ENCODE results near the gene FGD4. TPM values are rescaled to one million over a fixed set of nuclear protein-coding genes. Genes with fewer than 3 reads are reported as not detected.
A peak's percentile ranks its signal among the peaks of the same experiment; 100 is the strongest.

The FGD4 gene
- total RNA-seq, 1 experiment from 2014 or later: 39.7 TPM

DNA sequence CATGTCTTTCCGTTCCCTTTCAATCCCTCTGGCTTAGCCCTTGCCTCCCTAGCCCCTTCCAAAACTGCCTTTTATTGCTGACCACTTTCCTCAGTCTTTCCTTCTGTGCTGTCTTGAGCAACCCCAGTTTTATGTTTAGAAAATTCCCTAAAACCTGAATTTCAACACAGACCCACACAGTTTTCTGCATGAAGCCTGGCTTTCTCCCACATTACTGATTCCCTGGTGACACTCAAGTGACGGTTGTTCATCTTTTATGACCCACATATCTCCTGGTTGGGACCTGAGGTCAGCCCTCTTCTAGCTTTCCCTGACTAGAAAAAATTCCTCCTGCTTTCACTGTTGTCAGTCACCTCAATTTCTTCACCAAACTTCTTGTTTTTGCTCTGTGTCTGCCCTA lies 21.0 kb downstream of the FGD4 start:
- H3K27ac Mint-ChIP-seq: peak overlapping the region; percentile 79
- no peaks in the 10 kb centered on the region for H3K27me3 Mint-ChIP-seq (ENCODE audit: low read depth)
- H3K36me3 Mint-ChIP-seq: peaks cover 32% of the 10 kb centered on the region
- DNase-seq (ENCODE audit: low spot score): no peak
- peaks cover 18% of the 10 kb centered on the region for H3K9me3 Mint-ChIP-seq
- POLR2A ChIA-PET: interaction anchor here (0.5 kb wide), 1 partner anchor 45 kb away, joined by 6 read pairs; no protein-coding TSS in a partner anchor
- no peak for ATAC-seq
- no peak overlapping the region for H3K4me3 Mint-ChIP-seq
- CTCF ChIA-PET: interaction anchor here (0.5 kb wide), 1 partner anchor 12 kb away, joined by 3 read pairs; no protein-coding TSS in a partner anchor
- H3K4me1 Mint-ChIP-seq: peaks cover 57% of the 10 kb centered on the region
- TF ChIP-seq, protein P1, sequence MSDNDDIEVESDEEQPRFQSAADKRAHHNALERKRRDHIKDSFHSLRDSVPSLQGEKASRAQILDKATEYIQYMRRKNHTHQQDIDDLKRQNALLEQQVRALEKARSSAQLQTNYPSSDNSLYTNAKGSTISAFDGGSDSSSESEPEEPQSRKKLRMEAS (CRISPR knock-in tag; IDR thresholded peaks at IDR 0.05): no peak
- TF ChIP-seq GABPB1 (CRISPR knock-in tag; IDR thresholded peaks at IDR 0.05): no peak
- no peak for TF ChIP-seq ZNF121 (CRISPR knock-in tag; IDR thresholded peaks at IDR 0.05)
- TF ChIP-seq ETV6 (CRISPR knock-in tag; IDR thresholded peaks at IDR 0.05): no peak
- TF ChIP-seq, protein P2, sequence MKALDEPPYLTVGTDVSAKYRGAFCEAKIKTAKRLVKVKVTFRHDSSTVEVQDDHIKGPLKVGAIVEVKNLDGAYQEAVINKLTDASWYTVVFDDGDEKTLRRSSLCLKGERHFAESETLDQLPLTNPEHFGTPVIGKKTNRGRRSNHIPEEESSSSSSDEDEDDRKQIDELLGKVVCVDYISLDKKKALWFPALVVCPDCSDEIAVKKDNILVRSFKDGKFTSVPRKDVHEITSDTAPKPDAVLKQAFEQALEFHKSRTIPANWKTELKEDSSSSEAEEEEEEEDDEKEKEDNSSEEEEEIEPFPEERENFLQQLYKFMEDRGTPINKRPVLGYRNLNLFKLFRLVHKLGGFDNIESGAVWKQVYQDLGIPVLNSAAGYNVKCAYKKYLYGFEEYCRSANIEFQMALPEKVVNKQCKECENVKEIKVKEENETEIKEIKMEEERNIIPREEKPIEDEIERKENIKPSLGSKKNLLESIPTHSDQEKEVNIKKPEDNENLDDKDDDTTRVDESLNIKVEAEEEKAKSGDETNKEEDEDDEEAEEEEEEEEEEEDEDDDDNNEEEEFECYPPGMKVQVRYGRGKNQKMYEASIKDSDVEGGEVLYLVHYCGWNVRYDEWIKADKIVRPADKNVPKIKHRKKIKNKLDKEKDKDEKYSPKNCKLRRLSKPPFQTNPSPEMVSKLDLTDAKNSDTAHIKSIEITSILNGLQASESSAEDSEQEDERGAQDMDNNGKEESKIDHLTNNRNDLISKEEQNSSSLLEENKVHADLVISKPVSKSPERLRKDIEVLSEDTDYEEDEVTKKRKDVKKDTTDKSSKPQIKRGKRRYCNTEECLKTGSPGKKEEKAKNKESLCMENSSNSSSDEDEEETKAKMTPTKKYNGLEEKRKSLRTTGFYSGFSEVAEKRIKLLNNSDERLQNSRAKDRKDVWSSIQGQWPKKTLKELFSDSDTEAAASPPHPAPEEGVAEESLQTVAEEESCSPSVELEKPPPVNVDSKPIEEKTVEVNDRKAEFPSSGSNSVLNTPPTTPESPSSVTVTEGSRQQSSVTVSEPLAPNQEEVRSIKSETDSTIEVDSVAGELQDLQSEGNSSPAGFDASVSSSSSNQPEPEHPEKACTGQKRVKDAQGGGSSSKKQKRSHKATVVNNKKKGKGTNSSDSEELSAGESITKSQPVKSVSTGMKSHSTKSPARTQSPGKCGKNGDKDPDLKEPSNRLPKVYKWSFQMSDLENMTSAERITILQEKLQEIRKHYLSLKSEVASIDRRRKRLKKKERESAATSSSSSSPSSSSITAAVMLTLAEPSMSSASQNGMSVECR (CRISPR knock-in tag; IDR thresholded peaks at IDR 0.05; ENCODE audit: borderline replicate concordance): no peak
- TF ChIP-seq KAT7 (CRISPR knock-in tag; IDR thresholded peaks at IDR 0.05; ENCODE audit: borderline replicate concordance): no peak
- TF ChIP-seq CBFB (CRISPR knock-in tag; IDR thresholded peaks at IDR 0.05; ENCODE audit: low read depth): no peak
- no peak for TF ChIP-seq HMGA2 (CRISPR knock-in tag; IDR thresholded peaks at IDR 0.05)
- no peak for TF ChIP-seq RORB (CRISPR knock-in tag; IDR thresholded peaks at IDR 0.05)
- TF ChIP-seq CREB1 (CRISPR knock-in tag; IDR thresholded peaks at IDR 0.05): no peak
- no peak for TF ChIP-seq ZNF232 (CRISPR knock-in tag; IDR thresholded peaks at IDR 0.05)
- TF ChIP-seq NFE2L1 (CRISPR knock-in tag; IDR thresholded peaks at IDR 0.05): no peak
- no peak for TF ChIP-seq ZNF263 (CRISPR knock-in tag; IDR thresholded peaks at IDR 0.05; ENCODE audit: low read depth)
- TF ChIP-seq, protein P3, sequence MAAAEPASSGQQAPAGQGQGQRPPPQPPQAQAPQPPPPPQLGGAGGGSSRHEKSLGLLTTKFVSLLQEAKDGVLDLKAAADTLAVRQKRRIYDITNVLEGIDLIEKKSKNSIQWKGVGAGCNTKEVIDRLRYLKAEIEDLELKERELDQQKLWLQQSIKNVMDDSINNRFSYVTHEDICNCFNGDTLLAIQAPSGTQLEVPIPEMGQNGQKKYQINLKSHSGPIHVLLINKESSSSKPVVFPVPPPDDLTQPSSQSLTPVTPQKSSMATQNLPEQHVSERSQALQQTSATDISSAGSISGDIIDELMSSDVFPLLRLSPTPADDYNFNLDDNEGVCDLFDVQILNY (CRISPR knock-in tag; IDR thresholded peaks at IDR 0.05): no peak
- no peak for TF ChIP-seq MXD4 (CRISPR knock-in tag; IDR thresholded peaks at IDR 0.05; ENCODE audit: borderline replicate concordance)

DNA sequence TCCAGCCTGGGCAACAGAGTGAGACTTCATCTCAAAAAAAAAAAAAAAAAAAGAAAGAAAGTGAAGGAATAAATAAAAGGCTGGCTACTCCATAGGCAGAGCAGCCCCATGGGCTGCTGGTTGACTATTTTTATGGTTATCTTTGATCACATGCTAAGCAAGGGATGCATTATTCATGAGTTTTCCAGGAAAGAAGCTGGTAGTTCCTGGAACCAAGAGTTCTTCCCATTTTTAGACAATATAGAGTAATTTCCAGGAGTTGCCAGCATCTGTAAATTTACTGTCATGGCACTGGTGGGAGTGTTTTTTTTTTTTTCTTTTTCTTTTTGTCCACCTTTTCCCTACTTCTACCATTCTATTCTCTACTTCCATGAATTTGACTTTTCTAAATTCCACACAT lies 24.2 kb downstream of the FGD4 start:
- ChIA-PET POLR2A (no interaction called here), CTCF (interaction anchor here (0.7 kb wide), 1 partner anchor 19 kb away, joined by 3 read pairs; no protein-coding TSS in a partner anchor)
- Mint-ChIP-seq H3K27me3 (ENCODE audit: low read depth) (0 out of 2 replicates have a peak, but pooled peaks cover 3% of the 10 kb centered on the region), H3K4me3 (no peak overlapping the region), H3K4me1 (peaks cover 45% of the 10 kb centered on the region), H3K9me3 (peaks cover 50% of the 10 kb centered on the region), H3K27ac (no peak overlapping the region), H3K36me3 (peaks cover 64% of the 10 kb centered on the region)
- TF ChIP-seq, protein P4, sequence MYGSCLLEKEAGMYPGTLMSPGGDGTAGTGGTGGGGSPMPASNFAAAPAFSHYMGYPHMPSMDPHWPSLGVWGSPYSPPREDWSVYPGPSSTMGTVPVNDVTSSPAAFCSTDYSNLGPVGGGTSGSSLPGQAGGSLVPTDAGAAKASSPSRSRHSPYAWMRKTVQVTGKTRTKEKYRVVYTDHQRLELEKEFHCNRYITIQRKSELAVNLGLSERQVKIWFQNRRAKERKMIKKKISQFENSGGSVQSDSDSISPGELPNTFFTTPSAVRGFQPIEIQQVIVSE (CRISPR knock-in tag; IDR thresholded peaks at IDR 0.05; ENCODE audit: borderline replicate concordance): no peak
- TF ChIP-seq, protein P5, sequence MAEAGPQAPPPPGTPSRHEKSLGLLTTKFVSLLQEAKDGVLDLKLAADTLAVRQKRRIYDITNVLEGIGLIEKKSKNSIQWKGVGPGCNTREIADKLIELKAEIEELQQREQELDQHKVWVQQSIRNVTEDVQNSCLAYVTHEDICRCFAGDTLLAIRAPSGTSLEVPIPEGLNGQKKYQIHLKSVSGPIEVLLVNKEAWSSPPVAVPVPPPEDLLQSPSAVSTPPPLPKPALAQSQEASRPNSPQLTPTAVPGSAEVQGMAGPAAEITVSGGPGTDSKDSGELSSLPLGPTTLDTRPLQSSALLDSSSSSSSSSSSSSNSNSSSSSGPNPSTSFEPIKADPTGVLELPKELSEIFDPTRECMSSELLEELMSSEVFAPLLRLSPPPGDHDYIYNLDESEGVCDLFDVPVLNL (CRISPR knock-in tag; IDR thresholded peaks at IDR 0.05; ENCODE audit: borderline replicate concordance, low read depth): no peak
- TF ChIP-seq ZNF219 (CRISPR knock-in tag; IDR thresholded peaks at IDR 0.05; ENCODE audit: borderline replicate concordance) (no peak), SMAD3 (CRISPR knock-in tag; IDR thresholded peaks at IDR 0.05; ENCODE audit: borderline replicate concordance) (no peak), EMX1 (CRISPR knock-in tag; IDR thresholded peaks at IDR 0.05) (no peak), ZNF263 (CRISPR knock-in tag; IDR thresholded peaks at IDR 0.05; ENCODE audit: low read depth) (no peak), ELF4 (CRISPR knock-in tag; IDR thresholded peaks at IDR 0.05; ENCODE audit: low read depth) (no peak), GABPB1 (CRISPR knock-in tag; IDR thresholded peaks at IDR 0.05) (no peak)
- TF ChIP-seq, protein P6, sequence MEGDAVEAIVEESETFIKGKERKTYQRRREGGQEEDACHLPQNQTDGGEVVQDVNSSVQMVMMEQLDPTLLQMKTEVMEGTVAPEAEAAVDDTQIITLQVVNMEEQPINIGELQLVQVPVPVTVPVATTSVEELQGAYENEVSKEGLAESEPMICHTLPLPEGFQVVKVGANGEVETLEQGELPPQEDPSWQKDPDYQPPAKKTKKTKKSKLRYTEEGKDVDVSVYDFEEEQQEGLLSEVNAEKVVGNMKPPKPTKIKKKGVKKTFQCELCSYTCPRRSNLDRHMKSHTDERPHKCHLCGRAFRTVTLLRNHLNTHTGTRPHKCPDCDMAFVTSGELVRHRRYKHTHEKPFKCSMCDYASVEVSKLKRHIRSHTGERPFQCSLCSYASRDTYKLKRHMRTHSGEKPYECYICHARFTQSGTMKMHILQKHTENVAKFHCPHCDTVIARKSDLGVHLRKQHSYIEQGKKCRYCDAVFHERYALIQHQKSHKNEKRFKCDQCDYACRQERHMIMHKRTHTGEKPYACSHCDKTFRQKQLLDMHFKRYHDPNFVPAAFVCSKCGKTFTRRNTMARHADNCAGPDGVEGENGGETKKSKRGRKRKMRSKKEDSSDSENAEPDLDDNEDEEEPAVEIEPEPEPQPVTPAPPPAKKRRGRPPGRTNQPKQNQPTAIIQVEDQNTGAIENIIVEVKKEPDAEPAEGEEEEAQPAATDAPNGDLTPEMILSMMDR (IDR thresholded peaks at IDR 0.05): no peak
- ATAC-seq (no peak), DNase-seq (ENCODE audit: low spot score) (no peak)

Measured in WTC11 (cell line).